Measurements from ENCODE around the gene LMAN2. TPM values are rescaled to one million over a fixed set of nuclear protein-coding genes. Genes with fewer than 3 reads are reported as not detected.

LMAN2 gene
- polyA plus RNA-seq, 1 donor = 76.5 TPM

Other genes with a start within 250 kb of the LMAN2 start
- gene NSD1, start 217.9 kb downstream of the LMAN2 start, polyA plus RNA-seq (ENCODE audit: insufficient read length) = 47.8 TPM
- gene RAB24, start 47.9 kb downstream of the LMAN2 start, polyA plus RNA-seq (ENCODE audit: insufficient read length) = 23.0 TPM
- gene PRELID1, start 47.9 kb downstream of the LMAN2 start, polyA plus RNA-seq (ENCODE audit: insufficient read length) = 79.7 TPM
- 20.3 TPM for gene MXD3, start 39.8 kb downstream of the LMAN2 start, polyA plus RNA-seq (ENCODE audit: insufficient read length)
- 17.7 TPM for gene RGS14, start 6.3 kb upstream of the LMAN2 start, polyA plus RNA-seq (ENCODE audit: insufficient read length)
- gene SLC34A1, start 32.8 kb upstream of the LMAN2 start, polyA plus RNA-seq (ENCODE audit: insufficient read length) = not detected
- gene PFN3, start 49.0 kb upstream of the LMAN2 start, polyA plus RNA-seq (ENCODE audit: insufficient read length) = not detected
- 0.41 TPM for gene F12, start 57.9 kb upstream of the LMAN2 start, polyA plus RNA-seq (ENCODE audit: insufficient read length)
- gene GRK6, start 75.0 kb upstream of the LMAN2 start, polyA plus RNA-seq (ENCODE audit: insufficient read length) = 17.7 TPM
- 0.96 TPM for gene PRR7, start 95.1 kb upstream of the LMAN2 start, polyA plus RNA-seq (ENCODE audit: insufficient read length)
- 280 TPM for gene DBN1, start 122.0 kb upstream of the LMAN2 start, polyA plus RNA-seq (ENCODE audit: insufficient read length)
- gene PDLIM7, start 145.9 kb upstream of the LMAN2 start, polyA plus RNA-seq (ENCODE audit: insufficient read length) = 326 TPM
- gene DOK3, start 158.2 kb upstream of the LMAN2 start, polyA plus RNA-seq (ENCODE audit: insufficient read length) = 9.8 TPM
- gene DDX41, start 165.3 kb upstream of the LMAN2 start, polyA plus RNA-seq (ENCODE audit: insufficient read length) = 45.8 TPM
- gene FAM193B, start 202.9 kb upstream of the LMAN2 start, polyA plus RNA-seq (ENCODE audit: insufficient read length) = 59.9 TPM
- 114 TPM for gene TMED9, start 240.5 kb upstream of the LMAN2 start, polyA plus RNA-seq (ENCODE audit: insufficient read length)
- gene B4GALT7, start 248.5 kb upstream of the LMAN2 start, polyA plus RNA-seq (ENCODE audit: insufficient read length) = 20.7 TPM

Measured in hindlimb muscle (tissue), 1 donor.